Ovary (tissue), 3 donors: ENCODE measurements around the gene DUSP6.

Experiments used
- CTCF ChIP-seq, 3 donors: fragments of 450-650 bp in 2 of 3; fragments of 200-600 bp in 1 of 3; IDR thresholded peaks; one replicate each; pipeline versions ENCODE4 v1.5.1 to v1.8.0; 2016 to 2022; ENCODE audit warnings: antibody characterized with exemption in 3 of 3, mild to moderate bottlenecking in 1 of 3
- POLR2A ChIP-seq: fragments of 450-650 bp; IDR thresholded peaks from one replicate; pipeline ENCODE4 v1.6.1; 2017; ENCODE audit warnings: antibody characterized with exemption, mild to moderate bottlenecking, moderate library complexity
- donor health status: DM: no; HTN: no; CAD: no.

- TF ChIP-seq CTCF (IDR thresholded peaks at IDR 0.05) = no peak
- TF ChIP-seq POLR2A = no peak
Measured at GRCh38 chr12:89306827-89307473, 45.4 kb downstream of the DUSP6 start.
